H9 (cell line): ENCODE measurements around the gene STRIT1. TPM values are rescaled to one million over a fixed set of nuclear protein-coding genes. Genes with fewer than 3 reads are reported as not detected.

Source experiments
- DNase-seq: peaks from one replicate; pipeline ENCODE4 v3.0.0-alpha.2; 2017
- H2AFZ ChIP-seq: one replicate; pipeline ENCODE4 v1.6.1; 2013; ENCODE audit warnings: mild to moderate bottlenecking, low read length, control low read depth, moderate library complexity
- H2AK5ac ChIP-seq: 2 replicates; pipeline ENCODE4 v1.6.1; 2013; ENCODE audit warnings: low read length, control low read depth, mixed read lengths; ENCODE audit not compliant: insufficient read length
- H2BK120ac ChIP-seq: one replicate; pipeline ENCODE4 v1.6.1; 2013; ENCODE audit warnings: low read depth, mild to moderate bottlenecking, low read length, control low read depth, inconsistent platforms; ENCODE audit not compliant: poor library complexity, severe bottlenecking
- H2BK12ac ChIP-seq: 2 replicates; pipeline ENCODE4 v1.6.1; 2013; ENCODE audit warnings: low read length, control low read depth, mixed read lengths, low read depth; ENCODE audit not compliant: insufficient read length
- H2BK15ac ChIP-seq: 2 replicates; pipeline ENCODE4 v1.6.1; 2013; ENCODE audit warnings: low read depth, low read length, control low read depth
- H2BK20ac ChIP-seq: one replicate; pipeline ENCODE4 v1.6.1; 2013; ENCODE audit warnings: low read depth, mild to moderate bottlenecking, low read length, control low read depth, inconsistent platforms; ENCODE audit not compliant: poor library complexity, severe bottlenecking
- H2BK5ac ChIP-seq: 2 replicates; pipeline ENCODE4 v1.6.1; 2013; ENCODE audit warnings: low read length, control low read depth, mixed read lengths; ENCODE audit not compliant: insufficient read length
- H3K14ac ChIP-seq: 2 replicates; pipeline ENCODE4 v1.6.1; 2013; ENCODE audit warnings: low read length, control low read depth; ENCODE audit not compliant: insufficient read depth
- H3K18ac ChIP-seq: 2 replicates; pipeline ENCODE4 v1.6.1; 2013; ENCODE audit warnings: low read depth, mild to moderate bottlenecking, mixed read lengths, low read length, control low read depth; ENCODE audit not compliant: insufficient read length
- H3K23ac ChIP-seq: 2 replicates; pipeline ENCODE4 v1.6.1; 2013; ENCODE audit warnings: low read length, control low read depth, mixed read lengths, low read depth; ENCODE audit not compliant: insufficient read length
- H3K23me2 ChIP-seq: 2 replicates; pipeline ENCODE4 v1.6.1; 2013; ENCODE audit warnings: low read depth, mild to moderate bottlenecking, mixed read lengths, low read length, control low read depth; ENCODE audit not compliant: insufficient read length, poor library complexity, severe bottlenecking
- H3K27ac ChIP-seq: 2 replicates; pipeline ENCODE4 v1.5.1; 2013; ENCODE audit warnings: low read length, control low read depth, mixed read lengths, low read depth; ENCODE audit not compliant: insufficient read length
- H3K27me3 ChIP-seq: 2 replicates; pipeline ENCODE4 v1.6.1; 2013; ENCODE audit warnings: low read length, control low read depth, inconsistent platforms; ENCODE audit not compliant: insufficient read depth
- H3K4ac ChIP-seq: 2 replicates; pipeline ENCODE4 v1.6.1; 2013; ENCODE audit warnings: low read depth, mild to moderate bottlenecking, control low read depth, inconsistent platforms, low read length, moderate library complexity
- H3K4me1 ChIP-seq: 2 replicates; pipeline ENCODE4 v1.6.1; 2013; ENCODE audit warnings: low read length, control low read depth, inconsistent platforms; ENCODE audit not compliant: insufficient read depth
- H3K4me2 ChIP-seq: 2 replicates; pipeline ENCODE4 v1.6.1; 2013; ENCODE audit warnings: low read length, control low read depth, mixed read lengths; ENCODE audit not compliant: insufficient read length, insufficient read depth
- H3K56ac ChIP-seq: 2 replicates; pipeline ENCODE4 v1.6.1; 2013; ENCODE audit warnings: low read depth, mild to moderate bottlenecking, mixed read lengths, low read length, control low read depth; ENCODE audit not compliant: insufficient read length
- H3K79me1 ChIP-seq: 2 replicates; pipeline ENCODE4 v1.6.1; 2013; ENCODE audit warnings: low read depth, mild to moderate bottlenecking, moderate library complexity, low read length, control low read depth, inconsistent platforms; ENCODE audit not compliant: insufficient read depth, poor library complexity, severe bottlenecking
- H3K79me2 ChIP-seq: 2 replicates; pipeline ENCODE4 v1.6.1; 2013; ENCODE audit warnings: low read length, control low read depth, inconsistent platforms; ENCODE audit not compliant: insufficient read depth
- H3K9ac ChIP-seq: 2 replicates; pipeline ENCODE4 v1.6.1; 2013; ENCODE audit warnings: low read length, control low read depth, mixed read lengths; ENCODE audit not compliant: insufficient read length; ENCODE audit errors: extremely low read depth
- H3K9me3 ChIP-seq: one replicate; pipeline ENCODE4 v1.6.1; 2013; ENCODE audit warnings: low read depth, low read length, inconsistent platforms; ENCODE audit not compliant: control insufficient read depth
- H3T11ph ChIP-seq: one replicate; pipeline ENCODE4 v1.6.1; 2013; ENCODE audit warnings: mild to moderate bottlenecking, low read length, control low read depth, inconsistent platforms
- H4K20me1 ChIP-seq: one replicate; pipeline ENCODE4 v1.6.1; 2013; ENCODE audit not compliant: control insufficient read depth, insufficient read length, insufficient read depth
- H4K5ac ChIP-seq: 2 replicates; pipeline ENCODE4 v1.6.1; 2013; ENCODE audit warnings: low read depth, mild to moderate bottlenecking, mixed read lengths, low read length, control low read depth; ENCODE audit not compliant: insufficient read length
- H4K8ac ChIP-seq: replicated peaks from 2 replicates; pipeline ENCODE4 v1.6.1; 2013; ENCODE audit warnings: low read length, control low read depth, mixed read lengths, low read depth; ENCODE audit not compliant: insufficient read length
- H4K91ac ChIP-seq: 2 replicates; pipeline ENCODE4 v1.6.1; 2013; ENCODE audit warnings: low read depth, mild to moderate bottlenecking, moderate library complexity, mixed read lengths, low read length, control low read depth; ENCODE audit not compliant: insufficient read length
- H3K27ac Mint-ChIP-seq, 3 experiments: 2 replicates in 2 of 3; 3 replicates in 1 of 3; pipeline ENCODE4 v1.8.0; 2020 to 2021; ENCODE audit warnings: mixed read lengths in 3 of 3, mild to moderate bottlenecking in 1 of 3, moderate library complexity in 1 of 3
- H3K27me3 Mint-ChIP-seq: 2 replicates; pipeline ENCODE4 v1.8.0; 2021; ENCODE audit warnings: low read depth, mild to moderate bottlenecking, moderate library complexity, mixed read lengths
- H3K36me3 Mint-ChIP-seq, 3 experiments: 2 replicates in 2 of 3; 3 replicates in 1 of 3; pipeline ENCODE4 v1.8.0; 2020 to 2021; ENCODE audit warnings: low read depth in 3 of 3, mixed read lengths in 3 of 3; ENCODE audit not compliant: insufficient read depth in 1 of 3
- H3K4me1 Mint-ChIP-seq, 2 experiments: 2 replicates each; pipeline ENCODE4 v1.8.0; 2020; ENCODE audit warnings: mixed read lengths in 2 of 2
- H3K4me3 Mint-ChIP-seq, 2 experiments: 2 replicates in 1 of 2; 3 replicates in 1 of 2; pipeline ENCODE4 v1.8.0; 2020 to 2021; ENCODE audit warnings: mild to moderate bottlenecking in 2 of 2, mixed read lengths in 2 of 2, moderate library complexity in 1 of 2
- H3K9me3 Mint-ChIP-seq, 2 experiments: 2 replicates in 1 of 2; 3 replicates in 1 of 2; pipeline ENCODE4 v1.8.0; 2020; ENCODE audit warnings: mild to moderate bottlenecking in 2 of 2, mixed read lengths in 2 of 2, moderate library complexity in 1 of 2
- CTCF ChIP-seq: fragments of 200-600 bp; sonication (generic); conservative IDR thresholded peaks from 3 replicates; pipeline ENCODE4 v1.8.0; 2021; ENCODE audit warnings: antibody characterized with exemption, mild to moderate bottlenecking
- WGBS: extraction: QIAGEN DNeasy Blood & Tissue Kit; methylation state at CpG from one replicate; pipeline ENCODE4 v1.1.7; 2013; ENCODE audit warnings: missing lambda C conversion rate, low lambda C conversion rate, mixed read lengths; ENCODE audit not compliant: insufficient read length; ENCODE audit errors: extremely low coverage; 5-methylcytosine and 5-hydroxymethylcytosine counted together
- total RNA-seq: library from RNA; stranded (reverse); gene quantifications from 2 replicates; pipeline ENCODE4 v1.2.1, GENCODE V29; 2021

Gene STRIT1
- total RNA-seq, 1 experiment from 2014 or later = not detected

GRCh38 chr3:155317211-155317610 is 23.7 kb upstream of the STRIT1 start:
- H2AK5ac ChIP-seq = no peak overlapping the region
- H3K4me3 Mint-ChIP-seq = no peak overlapping the region
- no peak overlapping the region for H2BK120ac ChIP-seq
- no peak overlapping the region for H3K56ac ChIP-seq
- H2BK5ac ChIP-seq = no peak overlapping the region
- no peak overlapping the region for H4K8ac ChIP-seq
- H3K23ac ChIP-seq = no peak overlapping the region
- no peak overlapping the region for H3T11ph ChIP-seq
- H2BK20ac ChIP-seq = no peak overlapping the region
- no peak overlapping the region for H3K14ac ChIP-seq
- no peak overlapping the region for H3K4ac ChIP-seq
- H3K4me2 ChIP-seq = no peak overlapping the region
- no peak overlapping the region for H2BK15ac ChIP-seq
- H4K91ac ChIP-seq = no peak overlapping the region
- H3K9ac ChIP-seq = no peak overlapping the region
- no peaks in the 10 kb centered on the region for H3K27me3 ChIP-seq
- no peak overlapping the region for H3K27ac Mint-ChIP-seq
- H3K9me3 Mint-ChIP-seq = no peaks in the 10 kb centered on the region
- no peaks in the 10 kb centered on the region for H3K9me3 ChIP-seq
- no peaks in the 10 kb centered on the region for H3K4me1 ChIP-seq
- no peak overlapping the region for H3K18ac ChIP-seq
- no CpG with 5 or more reads among the region's 1 CpG for WGBS
- no peak overlapping the region for H4K5ac ChIP-seq
- no peaks in the 10 kb centered on the region for H3K23me2 ChIP-seq
- no peak for TF ChIP-seq CTCF
- H3K27me3 Mint-ChIP-seq = no peaks in the 10 kb centered on the region
- H2BK12ac ChIP-seq = no peak overlapping the region
- DNase-seq = no peak
- H3K36me3 Mint-ChIP-seq = no peaks in the 10 kb centered on the region
- H3K79me1 ChIP-seq = no peaks in the 10 kb centered on the region
- H2AFZ ChIP-seq = no peak overlapping the region
- H3K79me2 ChIP-seq = no peaks in the 10 kb centered on the region
- H3K4me1 Mint-ChIP-seq = peaks cover 0 to 2% of the 10 kb centered on the region in 2 experiments; a peak in 1 of 4 replicates
- no peak overlapping the region for H3K27ac ChIP-seq
- no peaks in the 10 kb centered on the region for H4K20me1 ChIP-seq
